ENCODE results near the gene SMAD1.

SMAD1 gene

GRCh38 chr4:145489556-145489955 is 7.9 kb downstream of the SMAD1 start:
- DNase-seq (ENCODE audit: low read depth): no peak

GRCh38 chr4:145490361-145490760 is 8.7 kb downstream of the SMAD1 start:
- no peak for DNase-seq (ENCODE audit: low read depth)

GRCh38 chr4:145490796-145491195 is 9.1 kb downstream of the SMAD1 start:
- peak; percentile 16 for DNase-seq (ENCODE audit: low read depth)

GRCh38 chr4:145492376-145492775 is 10.7 kb downstream of the SMAD1 start:
- no peak for DNase-seq (ENCODE audit: low read depth)

- DNase-seq (ENCODE audit: low read depth): no peak
Observed at GRCh38 chr4:145493166-145493565, 11.5 kb downstream of the SMAD1 start.

- DNase-seq (ENCODE audit: low read depth): no peak
Observed at GRCh38 chr4:145494666-145495270, 13.1 kb downstream of the SMAD1 start.

GRCh38 chr4:145496292-145496691 is 14.6 kb downstream of the SMAD1 start:
- no peak for DNase-seq (ENCODE audit: low read depth)

- no peak for DNase-seq (ENCODE audit: low read depth)
Observed at GRCh38 chr4:145497199-145498149, 15.8 kb downstream of the SMAD1 start.

- DNase-seq (ENCODE audit: low read depth): no peak
Observed at GRCh38 chr4:145498430-145498829, 16.8 kb downstream of the SMAD1 start.

- no peak for DNase-seq (ENCODE audit: low read depth)
Observed at GRCh38 chr4:145501051-145501660, 19.5 kb downstream of the SMAD1 start.

- no peak for DNase-seq (ENCODE audit: low read depth)
Observed at GRCh38 chr4:145502809-145503208, 21.2 kb downstream of the SMAD1 start.

GRCh38 chr4:145503486-145504072 is 21.9 kb downstream of the SMAD1 start:
- no peak for DNase-seq (ENCODE audit: low read depth)

- DNase-seq (ENCODE audit: low read depth): no peak
Observed at GRCh38 chr4:145505995-145506394, 24.3 kb downstream of the SMAD1 start.

GRCh38 chr4:145507636-145508035 is 26.0 kb downstream of the SMAD1 start:
- DNase-seq (ENCODE audit: low read depth): peak; percentile 44

GRCh38 chr4:145511913-145512522 is 30.4 kb downstream of the SMAD1 start:
- DNase-seq (ENCODE audit: low read depth): peak; percentile 34

- DNase-seq (ENCODE audit: low read depth): no peak
Observed at GRCh38 chr4:145513020-145513621, 31.5 kb downstream of the SMAD1 start.

GRCh38 chr4:145520172-145520571 is 38.5 kb downstream of the SMAD1 start:
- DNase-seq (ENCODE audit: low read depth): no peak

GRCh38 chr4:145521282-145521681 is 39.6 kb downstream of the SMAD1 start:
- DNase-seq (ENCODE audit: low read depth): no peak

GRCh38 chr4:145523117-145523516 is 41.5 kb downstream of the SMAD1 start:
- DNase-seq (ENCODE audit: low read depth): no peak

- no peak for DNase-seq (ENCODE audit: low read depth)
Observed at GRCh38 chr4:145524552-145524951, 42.9 kb downstream of the SMAD1 start.

- DNase-seq (ENCODE audit: low read depth): no peak
Observed at GRCh38 chr4:145525291-145525740, 43.7 kb downstream of the SMAD1 start.

GRCh38 chr4:145527773-145528172 is 46.1 kb downstream of the SMAD1 start:
- DNase-seq (ENCODE audit: low read depth): no peak

Measured in EH (cell line).